Neuronal stem cell (in vitro differentiated cells): ENCODE results near the gene JUP.

Experiments
- DNase-seq: peaks from one replicate; pipeline ENCODE4 v3.0.0-alpha.2; 2013; ENCODE audit warnings: low spot score
- H2AFZ ChIP-seq: one replicate; pipeline ENCODE4 v1.6.1; 2013; ENCODE audit warnings: mild to moderate bottlenecking, low read length, inconsistent platforms
- H2AK5ac ChIP-seq: 2 replicates; pipeline ENCODE4 v1.6.1; 2013; ENCODE audit warnings: low read depth, mild to moderate bottlenecking, inconsistent platforms, low read length, moderate library complexity, mixed read lengths
- H2BK120ac ChIP-seq: 2 replicates; pipeline ENCODE4 v1.6.1; 2013; ENCODE audit warnings: low read depth, mild to moderate bottlenecking, inconsistent platforms, low read length, moderate library complexity, mixed read lengths
- H2BK12ac ChIP-seq: one replicate; pipeline ENCODE4 v1.6.1; 2013; ENCODE audit warnings: low read length, inconsistent platforms
- H2BK15ac ChIP-seq: 2 replicates; pipeline ENCODE4 v1.6.1; 2013; ENCODE audit warnings: mild to moderate bottlenecking, low read length, inconsistent platforms, mixed read lengths
- H2BK5ac ChIP-seq: one replicate; pipeline ENCODE4 v1.6.1; 2013; ENCODE audit warnings: inconsistent platforms, mild to moderate bottlenecking, low read length, moderate library complexity
- H3K14ac ChIP-seq: one replicate; pipeline ENCODE4 v1.6.1; 2013; ENCODE audit warnings: low read length, inconsistent platforms
- H3K18ac ChIP-seq: 2 replicates; pipeline ENCODE4 v1.6.1; 2013; ENCODE audit warnings: low read length, inconsistent platforms
- H3K23ac ChIP-seq: 2 replicates; pipeline ENCODE4 v1.6.1; 2013; ENCODE audit warnings: low read depth, mild to moderate bottlenecking, mixed read lengths, low read length, inconsistent platforms; ENCODE audit not compliant: poor library complexity
- H3K27ac ChIP-seq: replicated peaks from 3 replicates; pipeline ENCODE4 v1.5.1; 2013; ENCODE audit warnings: low read length, inconsistent platforms
- H3K27me3 ChIP-seq, 3 experiments: 2 replicates each; pipeline ENCODE4 v1.6.1; 2013; ENCODE audit warnings: low read length in 3 of 3, mild to moderate bottlenecking in 2 of 3, inconsistent platforms in 1 of 3, low read depth in 1 of 3, mixed read lengths in 1 of 3, moderate library complexity in 1 of 3; ENCODE audit not compliant: control insufficient read depth in 3 of 3, insufficient read depth in 3 of 3
- H3K36me3 ChIP-seq, 2 donors: replicated peaks in 1 of 2; 2 replicates each; pipeline ENCODE4 v1.6.1; 2013; ENCODE audit warnings: low read length in 2 of 2; ENCODE audit not compliant: control insufficient read depth in 2 of 2, insufficient read depth in 2 of 2
- H3K4ac ChIP-seq: 2 replicates; pipeline ENCODE4 v1.6.1; 2013; ENCODE audit warnings: inconsistent platforms, mild to moderate bottlenecking, low read length, moderate library complexity
- H3K4me1 ChIP-seq, 2 donors: 1 replicate in 1 of 2; 2 replicates in 1 of 2; pipeline ENCODE4 v1.6.1; 2013; ENCODE audit warnings: low read length in 2 of 2, low read depth in 1 of 2; ENCODE audit not compliant: control insufficient read depth in 2 of 2, insufficient read depth in 1 of 2
- H3K4me2 ChIP-seq: one replicate; pipeline ENCODE4 v1.6.1; 2013; ENCODE audit warnings: mild to moderate bottlenecking, low read length, inconsistent platforms; ENCODE audit not compliant: insufficient read depth, poor library complexity, severe bottlenecking
- H3K4me3 ChIP-seq, 2 donors: 2 replicates each; pipeline ENCODE4 v1.5.1; 2013; ENCODE audit warnings: low read length in 2 of 2, mild to moderate bottlenecking in 2 of 2, inconsistent platforms in 1 of 2, moderate library complexity in 1 of 2
- H3K79me1 ChIP-seq: one replicate; pipeline ENCODE4 v1.6.1; 2013; ENCODE audit warnings: low read depth, mild to moderate bottlenecking, inconsistent platforms, low read length, moderate library complexity
- H3K9ac ChIP-seq: one replicate; pipeline ENCODE4 v1.6.1; 2013; ENCODE audit warnings: mild to moderate bottlenecking, low read depth, low read length, inconsistent platforms; ENCODE audit not compliant: poor library complexity
- H3K9me3 ChIP-seq, 2 donors: replicated peaks in 1 of 2; 2 replicates each; pipeline versions ENCODE3 to v1.6.1; 2013; ENCODE audit warnings: low read length in 2 of 2, mild to moderate bottlenecking in 2 of 2, inconsistent platforms in 1 of 2, low read depth in 1 of 2, mixed read lengths in 1 of 2, moderate library complexity in 1 of 2; ENCODE audit not compliant: control insufficient read depth in 2 of 2, insufficient read depth in 1 of 2
- H4K8ac ChIP-seq: one replicate; pipeline ENCODE4 v1.6.1; 2013; ENCODE audit warnings: low read depth, mild to moderate bottlenecking, inconsistent platforms, low read length, moderate library complexity
- H4K91ac ChIP-seq: one replicate; pipeline ENCODE4 v1.6.1; 2013; ENCODE audit warnings: low read length, low read depth, mild to moderate bottlenecking, inconsistent platforms; ENCODE audit not compliant: poor library complexity
- WGBS, 2 donors: extraction: QIAGEN DNeasy Blood & Tissue Kit; methylation state at CpG; one replicate each; pipeline ENCODE4 v1.1.7; 2013; ENCODE audit warnings: missing lambda C conversion rate in 2 of 2, mixed read lengths in 1 of 2; ENCODE audit not compliant: insufficient read length in 2 of 2, insufficient replicate concordance in 1 of 2; ENCODE audit errors: extremely low coverage in 2 of 2; 5-methylcytosine and 5-hydroxymethylcytosine counted together

Gene JUP

DNA sequence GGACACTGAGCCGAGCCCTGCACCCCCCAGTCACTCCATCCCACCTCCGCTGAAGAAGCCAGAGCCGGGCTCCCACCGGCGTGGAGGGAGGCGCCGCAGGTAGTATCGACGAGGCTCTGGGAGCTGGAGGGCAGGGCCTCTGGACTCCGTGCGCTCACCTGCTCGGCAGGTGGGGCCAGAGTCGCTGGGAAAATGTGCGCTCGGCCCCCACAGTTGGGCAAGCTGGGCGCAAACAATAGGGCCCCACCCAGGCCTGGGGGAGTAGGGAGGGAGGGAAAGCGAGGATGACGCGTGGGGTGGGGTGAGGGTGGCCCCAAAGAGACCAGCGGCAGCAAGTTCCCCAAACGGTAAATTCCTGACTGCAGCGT is 668 bp downstream of the JUP start:
- Histone ChIP-seq H4K91ac (no peak overlapping the region), H3K4ac (peak overlapping the region; percentile 86), H2BK15ac (peak overlapping the region; percentile 93), H2BK12ac (no peak overlapping the region), H4K8ac (no peak overlapping the region), H3K27me3 (no peaks in the 10 kb centered on the region), H2AK5ac (peak overlapping the region; percentile 76), H3K79me1 (peaks cover 2% of the 10 kb centered on the region), H2BK5ac (peak overlapping the region; percentile 14), H3K9me3 (peaks cover 0 to 1% of the 10 kb centered on the region in 2 donors), H3K23ac (peak overlapping the region; percentile 95), H3K9ac (peak overlapping the region; percentile 92), H2BK120ac (peak overlapping the region; percentile 37), H3K4me3 (peak overlapping the region; percentile 66 to 91), H3K14ac (no peak overlapping the region), H3K36me3 (no peaks in the 10 kb centered on the region), H3K4me1 (peaks cover 9 to 21% of the 10 kb centered on the region in 2 donors), H3K27ac (peak overlapping the region; percentile 92), H3K18ac (peak overlapping the region; percentile 96), H3K4me2 (peak overlapping the region; percentile 93), H2AFZ (peak overlapping the region; percentile 83)
- no peak for DNase-seq
- WGBS, 2 donors, result no CpG with 5 or more reads among the region's 22 CpGs

DNA sequence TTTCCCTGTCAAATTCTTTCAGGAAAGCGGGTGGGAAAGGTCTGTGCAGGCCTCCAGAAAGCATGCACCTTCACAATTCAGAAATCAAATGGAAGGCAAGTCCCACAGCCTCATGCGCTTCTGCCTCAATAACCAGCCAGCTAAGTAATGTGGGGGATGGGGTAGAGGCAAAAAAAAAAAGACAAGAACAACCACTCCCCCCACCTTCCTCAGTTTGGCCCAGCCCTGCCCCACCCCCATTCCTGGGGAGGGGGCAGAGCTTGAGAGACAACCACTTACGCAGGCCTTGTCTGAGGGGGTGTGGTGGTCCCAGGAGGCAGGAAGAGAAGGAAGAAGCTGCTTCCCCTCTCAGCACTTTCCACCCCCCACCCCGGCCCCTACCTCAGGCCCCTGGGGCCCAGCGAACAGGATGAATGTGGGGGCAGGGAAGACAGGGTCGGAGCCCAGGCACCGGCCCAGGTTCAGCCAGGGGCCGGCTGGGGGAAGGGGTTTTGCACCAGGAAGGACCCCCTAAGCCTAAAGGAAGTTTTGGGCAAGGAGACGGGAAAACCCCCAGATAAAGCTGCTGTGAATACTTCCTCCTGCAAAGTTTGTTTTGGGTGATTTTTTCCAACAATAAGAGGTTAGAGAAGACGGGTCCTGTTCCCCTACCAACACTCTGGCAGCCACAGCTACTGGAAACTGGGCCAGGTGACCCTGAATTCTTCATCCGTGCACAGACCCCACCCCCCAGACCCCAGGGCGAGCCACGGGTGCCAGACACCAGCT is 1.2 kb downstream of the JUP start:
- H4K8ac ChIP-seq, result no peak overlapping the region
- H3K27me3 ChIP-seq, result no peaks in the 10 kb centered on the region
- peak overlapping the region; percentile 69 for H2BK120ac ChIP-seq
- no peak overlapping the region for H3K14ac ChIP-seq
- H4K91ac ChIP-seq, result no peak overlapping the region
- WGBS, 2 donors, result no CpG with 5 or more reads among the region's 13 CpGs
- H2AFZ ChIP-seq, result peak overlapping the region; percentile 83
- H3K4me1 ChIP-seq, result peaks cover 9 to 21% of the 10 kb centered on the region in 2 donors
- H2BK12ac ChIP-seq, result no peak overlapping the region
- peak overlapping the region; percentile 86 for H3K4ac ChIP-seq
- no peaks in the 10 kb centered on the region for H3K36me3 ChIP-seq
- peak overlapping the region; percentile 95 for H3K23ac ChIP-seq
- peak overlapping the region; percentile 96 for H2AK5ac ChIP-seq
- peak overlapping the region; percentile 96 for H3K18ac ChIP-seq
- peak overlapping the region; percentile 92 for H3K9ac ChIP-seq
- H2BK15ac ChIP-seq, result peak overlapping the region; percentile 93
- peak overlapping the region; percentile 66 to 91 for H3K4me3 ChIP-seq
- peaks cover 0 to 1% of the 10 kb centered on the region in 2 donors for H3K9me3 ChIP-seq
- H3K4me2 ChIP-seq, result peak overlapping the region; percentile 93
- H3K27ac ChIP-seq, result peak overlapping the region; percentile 94
- peak; percentile 90 for DNase-seq
- H2BK5ac ChIP-seq, result peak overlapping the region; percentile 72
- H3K79me1 ChIP-seq, result peaks cover 2% of the 10 kb centered on the region

DNA sequence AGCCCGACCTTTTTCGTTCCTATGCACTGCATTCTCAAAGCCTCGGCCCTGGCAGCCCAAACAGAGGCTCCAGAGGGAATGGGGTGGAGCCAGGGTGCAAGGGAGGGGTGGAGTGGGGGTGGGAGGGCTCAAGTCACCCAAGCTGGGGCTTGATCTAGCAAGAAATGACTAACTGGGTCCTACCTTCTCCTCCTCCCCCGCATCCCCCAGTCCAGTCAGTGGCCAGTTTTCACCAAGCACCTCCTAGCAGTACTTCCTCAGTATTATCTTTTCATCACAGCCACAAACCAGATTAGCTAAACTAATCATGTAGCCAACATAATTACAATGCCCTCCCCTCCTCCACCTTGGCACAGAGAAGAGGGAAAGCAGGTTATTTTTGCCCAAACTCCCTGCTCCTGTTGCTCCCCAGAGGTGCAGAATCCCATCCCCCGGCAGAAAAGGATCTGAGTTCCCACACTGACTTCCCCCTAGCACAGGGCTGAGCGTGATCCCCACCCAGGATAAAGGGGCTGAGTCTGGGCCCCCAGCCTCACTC is 2.2 kb downstream of the JUP start:
- peak overlapping the region; percentile 78 for H3K18ac ChIP-seq
- peak overlapping the region; percentile 83 for H2AFZ ChIP-seq
- H2BK120ac ChIP-seq, result peak overlapping the region; percentile 69
- H3K9ac ChIP-seq, result no peak overlapping the region
- no peak overlapping the region for H2BK12ac ChIP-seq
- peaks cover 2% of the 10 kb centered on the region for H3K79me1 ChIP-seq
- no peak for DNase-seq
- H3K4ac ChIP-seq, result no peak overlapping the region
- H3K14ac ChIP-seq, result no peak overlapping the region
- peak overlapping the region; percentile 94 for H3K27ac ChIP-seq
- no peaks in the 10 kb centered on the region for H3K36me3 ChIP-seq
- H4K8ac ChIP-seq, result no peak overlapping the region
- peak overlapping the region; percentile 72 for H2BK5ac ChIP-seq
- no peaks in the 10 kb centered on the region for H3K27me3 ChIP-seq
- H3K4me3 ChIP-seq, result peak overlapping the region; percentile 18 to 66
- peaks cover 9 to 21% of the 10 kb centered on the region in 2 donors for H3K4me1 ChIP-seq
- H4K91ac ChIP-seq, result no peak overlapping the region
- no peaks in the 10 kb centered on the region for H3K9me3 ChIP-seq
- WGBS, 2 donors, result no CpG with 5 or more reads among the region's 6 CpGs
- peak overlapping the region; percentile 93 for H3K4me2 ChIP-seq
- peak overlapping the region; percentile 96 for H2AK5ac ChIP-seq
- H3K23ac ChIP-seq, result no peak overlapping the region
- H2BK15ac ChIP-seq, result no peak overlapping the region

DNA sequence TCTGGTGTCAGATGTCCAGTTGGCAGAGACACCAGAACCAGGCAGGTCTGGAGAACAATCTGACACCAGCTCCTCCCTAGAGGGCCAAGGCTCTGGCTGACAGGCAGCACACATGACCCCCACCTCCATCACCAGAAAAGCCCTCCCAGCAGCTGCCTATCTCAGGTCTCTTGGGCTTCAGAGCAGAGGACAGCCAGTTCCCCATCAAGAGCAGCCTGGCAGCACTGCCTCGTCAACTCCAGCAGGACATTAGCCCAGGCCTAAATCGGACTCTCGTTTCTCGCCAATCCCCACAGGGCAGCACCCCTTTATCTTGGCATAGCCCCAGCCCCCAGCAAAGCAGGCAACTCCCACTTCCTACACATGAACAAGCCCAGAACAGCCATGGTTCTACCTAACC is 4.4 kb downstream of the JUP start:
- Histone ChIP-seq H2AFZ (no peak overlapping the region), H3K9me3 (no peaks in the 10 kb centered on the region), H2BK15ac (no peak overlapping the region), H2BK5ac (no peak overlapping the region), H3K36me3 (peaks cover 0 to 2% of the 10 kb centered on the region in 2 donors), H3K27ac (no peak overlapping the region), H4K8ac (no peak overlapping the region), H3K4ac (no peak overlapping the region), H3K79me1 (peaks cover 2% of the 10 kb centered on the region), H2AK5ac (no peak overlapping the region), H3K14ac (no peak overlapping the region), H2BK12ac (no peak overlapping the region), H3K9ac (no peak overlapping the region), H3K4me1 (peaks cover 19 to 27% of the 10 kb centered on the region in 2 donors), H3K23ac (no peak overlapping the region), H3K18ac (no peak overlapping the region), H3K4me3 (no peak overlapping the region), H2BK120ac (no peak overlapping the region), H4K91ac (no peak overlapping the region), H3K27me3 (no peaks in the 10 kb centered on the region), H3K4me2 (no peak overlapping the region)
- no CpG with 5 or more reads among the region's 4 CpGs for WGBS, 2 donors
- DNase-seq, result no peak
